Activated T-cell treated with anti-CD3 and anti-CD28 coated beads, Interleukin-2, amount 50 U/mL, for 72 hours (primary cell): Measurements from ENCODE around the gene ABCB11. TPM values are rescaled to one million over a fixed set of nuclear protein-coding genes. Genes with fewer than 3 reads are reported as not detected.

Experiments
- total RNA-seq, 2 donors: library from RNA; stranded (reverse); gene quantifications; one replicate each; pipeline ENCODE4 v1.2.3, GENCODE V29; 2022

The ABCB11 gene
- total RNA-seq, 2 donors from 2014 or later, result not detected

Other genes with a start within 250 kb of the ABCB11 start
- not detected for gene NOSTRIN, start 228.7 kb downstream of the ABCB11 start, total RNA-seq
- 10 to 100 TPM; 23.7 to 25.2 TPM for gene SPC25, start 140.9 kb downstream of the ABCB11 start, total RNA-seq
- not detected for gene G6PC2, start 130.0 kb downstream of the ABCB11 start, total RNA-seq
- 1 to 10 TPM; 4.6 to 6.3 TPM for gene DHRS9, start 38.2 kb upstream of the ABCB11 start, total RNA-seq